ENCODE measurements around the gene TBATA. TPM values are rescaled to one million over a fixed set of nuclear protein-coding genes. Genes with fewer than 3 reads are reported as not detected.

The TBATA gene
- total RNA-seq, 2 experiments from 2014 or later, result not detected

DNA sequence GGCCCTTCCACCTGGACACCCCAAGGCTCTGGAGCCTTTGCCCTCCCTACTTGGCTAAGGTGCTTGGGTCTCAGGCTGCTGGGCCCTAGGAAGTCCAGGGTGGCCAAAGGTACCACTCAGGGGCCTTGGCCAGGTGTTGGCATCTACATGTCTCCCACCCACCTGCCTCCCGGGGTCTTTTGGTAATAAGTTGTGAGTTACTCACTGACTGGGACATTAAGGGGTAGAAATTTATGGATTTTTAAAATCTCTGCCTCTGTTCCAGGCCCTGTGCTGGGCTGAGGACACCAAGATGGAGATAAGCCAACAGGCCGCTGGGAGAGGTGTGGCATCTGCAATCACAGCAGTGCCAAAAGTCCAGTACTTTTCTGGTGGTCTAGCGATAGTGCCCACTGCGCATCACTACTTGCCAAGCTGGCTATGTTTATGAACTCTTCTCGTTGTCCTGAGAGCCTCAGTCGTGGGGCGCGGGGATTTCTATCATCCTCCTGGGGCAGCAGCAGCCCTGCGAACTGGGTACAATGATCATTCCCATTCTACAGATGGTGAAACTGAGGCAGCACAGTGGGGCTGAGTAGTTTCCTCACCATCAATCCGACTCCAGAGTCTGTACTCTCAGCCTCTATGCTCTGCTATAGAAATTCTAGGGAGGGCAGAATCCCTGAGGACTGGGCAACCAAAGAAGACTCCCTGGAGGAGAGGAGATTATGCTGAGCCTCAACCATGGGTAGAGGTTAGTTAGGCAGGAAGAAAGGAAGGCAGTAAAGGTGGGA lies 36.2 kb downstream of the TBATA start:
- intact Hi-C loops (cut with DNase I, micrococcal nuclease), result no loop called here
- no peaks in the 10 kb centered on the region for H3K36me3 Mint-ChIP-seq (ENCODE audit: low read depth)
- no peaks in the 10 kb centered on the region for H3K4me1 Mint-ChIP-seq
- H3K4me3 Mint-ChIP-seq, result no peak overlapping the region
- DNase-seq, result no peak
- H3K27me3 Mint-ChIP-seq, result no peaks in the 10 kb centered on the region
- no peak overlapping the region for H3K27ac Mint-ChIP-seq
- CTCF ChIA-PET, result interaction anchor here (0.7 kb wide), 1 partner anchor 33 kb away, joined by 4 read pairs; no protein-coding TSS in a partner anchor
- POLR2A ChIA-PET, result no interaction called here
- ATAC-seq, result no peak
- no peaks in the 10 kb centered on the region for H3K9me3 Mint-ChIP-seq (ENCODE audit: low read depth)

DNA sequence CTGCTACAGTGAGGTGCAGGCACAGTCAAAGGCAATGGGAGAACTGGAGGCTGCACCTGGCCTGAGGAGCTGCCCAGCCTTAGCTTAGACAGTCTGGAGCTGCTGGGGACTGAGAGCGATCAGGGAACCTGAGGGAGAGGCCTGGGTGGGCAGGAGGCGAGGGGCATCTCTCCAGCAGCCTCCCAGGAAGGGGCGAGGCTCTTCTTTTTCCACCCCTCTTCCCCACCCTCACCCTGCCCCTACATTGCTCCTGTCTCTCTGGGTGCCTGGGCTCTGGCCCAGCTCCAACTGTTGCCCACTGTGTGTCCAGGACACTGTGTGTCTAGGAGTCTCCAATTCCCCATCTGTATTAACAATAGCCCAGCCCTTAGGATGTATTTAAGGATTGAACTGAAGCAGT lies 36.9 kb downstream of the TBATA start:
- Mint-ChIP-seq H3K36me3 (ENCODE audit: low read depth) (no peaks in the 10 kb centered on the region), H3K27ac (no peak overlapping the region), H3K27me3 (no peaks in the 10 kb centered on the region), H3K4me3 (no peak overlapping the region), H3K9me3 (ENCODE audit: low read depth) (no peaks in the 10 kb centered on the region), H3K4me1 (no peaks in the 10 kb centered on the region)
- ChIA-PET POLR2A (no interaction called here), CTCF (interaction anchor here (0.7 kb wide), 1 partner anchor 34 kb away, joined by 4 read pairs; no protein-coding TSS in a partner anchor)
- DNase-seq (no peak), ATAC-seq (no peak)
- intact Hi-C loops (cut with DNase I, micrococcal nuclease), result no loop called here

DNA sequence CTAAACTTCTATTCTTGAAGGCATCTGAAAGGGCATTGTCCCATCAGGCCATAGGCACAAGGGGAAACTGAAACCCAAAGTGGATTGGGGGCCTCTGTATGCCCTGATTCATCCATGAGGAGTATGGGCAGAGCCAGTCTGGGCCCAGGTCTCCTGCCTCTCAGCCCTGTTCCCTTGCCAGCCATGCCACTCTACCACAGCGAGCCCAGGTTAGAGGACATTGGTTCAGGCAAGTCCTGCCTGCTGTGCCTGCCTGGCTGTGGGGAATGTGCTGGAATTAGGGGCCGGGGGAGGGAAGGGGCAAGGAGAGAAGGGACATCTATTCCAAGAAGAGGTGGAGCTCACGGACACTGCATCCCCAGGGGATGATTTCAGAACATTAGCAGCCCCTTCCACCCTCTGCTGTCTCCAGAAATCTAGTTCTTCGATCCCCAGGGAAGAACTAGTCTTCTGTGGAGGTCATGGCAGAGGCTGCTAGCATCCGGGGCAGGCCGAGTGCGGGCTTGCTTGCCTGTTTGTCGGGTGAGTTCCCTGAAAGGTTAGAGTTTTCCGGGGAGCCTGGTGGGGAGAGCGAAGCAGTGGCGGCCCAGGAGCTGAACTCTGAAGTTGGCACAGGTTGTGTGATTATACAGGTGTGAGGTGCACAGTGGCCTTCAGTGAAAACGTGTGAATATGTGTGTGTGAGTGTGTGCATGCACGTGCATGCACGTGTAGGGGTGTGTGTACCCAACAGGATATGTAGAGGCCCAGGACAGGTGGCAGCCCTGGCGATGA lies 37.8 kb downstream of the TBATA start:
- H3K4me1 Mint-ChIP-seq, result peaks cover 2% of the 10 kb centered on the region
- H3K36me3 Mint-ChIP-seq (ENCODE audit: low read depth), result no peaks in the 10 kb centered on the region
- no peaks in the 10 kb centered on the region for H3K9me3 Mint-ChIP-seq (ENCODE audit: low read depth)
- ChIA-PET POLR2A (no interaction called here), CTCF (interaction anchor here (0.6 to 1.7 kb wide), 2 partner anchors 12 to 17 kb away, joined by 3 to 5 read pairs; no protein-coding TSS in a partner anchor)
- H3K27me3 Mint-ChIP-seq, result no peaks in the 10 kb centered on the region
- H3K27ac Mint-ChIP-seq, result no peak overlapping the region
- ATAC-seq (no peak), DNase-seq (no peak)
- intact Hi-C loops (cut with DNase I, micrococcal nuclease), result no loop called here
- no peak overlapping the region for H3K4me3 Mint-ChIP-seq

DNA sequence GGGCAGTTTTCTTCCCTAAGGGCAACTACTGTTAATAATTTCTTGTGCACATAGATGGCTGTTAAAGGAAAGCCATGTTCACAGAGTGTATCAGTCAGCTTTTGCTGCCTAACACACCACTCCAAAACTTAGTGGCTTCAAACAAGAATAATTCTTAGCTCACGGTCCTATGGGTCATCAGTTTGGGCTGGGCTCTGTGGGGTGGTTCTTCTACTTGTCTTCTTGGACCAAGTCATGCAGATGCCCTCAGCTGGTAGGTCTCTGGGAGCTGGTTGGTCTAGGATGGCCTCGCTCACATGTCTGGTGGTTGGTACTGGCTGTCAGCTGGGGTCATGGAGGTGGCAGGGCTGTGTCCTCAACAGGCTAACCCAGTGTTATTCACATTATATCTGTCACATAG lies 39.6 kb downstream of the TBATA start:
- DNase-seq (no peak), ATAC-seq (no peak)
- no peak overlapping the region for H3K27ac Mint-ChIP-seq
- peaks cover 2% of the 10 kb centered on the region for H3K4me1 Mint-ChIP-seq
- ChIA-PET POLR2A (no interaction called here), CTCF (interaction anchor here (1.5 to 1.7 kb wide), 2 partner anchors 11 to 14 kb away, joined by 5 to 6 read pairs; no protein-coding TSS in a partner anchor)
- no peaks in the 10 kb centered on the region for H3K9me3 Mint-ChIP-seq (ENCODE audit: low read depth)
- no peak overlapping the region for H3K4me3 Mint-ChIP-seq
- H3K27me3 Mint-ChIP-seq, result no peaks in the 10 kb centered on the region
- H3K36me3 Mint-ChIP-seq (ENCODE audit: low read depth), result no peaks in the 10 kb centered on the region
- intact Hi-C loops (cut with DNase I, micrococcal nuclease), result no loop called here

DNA sequence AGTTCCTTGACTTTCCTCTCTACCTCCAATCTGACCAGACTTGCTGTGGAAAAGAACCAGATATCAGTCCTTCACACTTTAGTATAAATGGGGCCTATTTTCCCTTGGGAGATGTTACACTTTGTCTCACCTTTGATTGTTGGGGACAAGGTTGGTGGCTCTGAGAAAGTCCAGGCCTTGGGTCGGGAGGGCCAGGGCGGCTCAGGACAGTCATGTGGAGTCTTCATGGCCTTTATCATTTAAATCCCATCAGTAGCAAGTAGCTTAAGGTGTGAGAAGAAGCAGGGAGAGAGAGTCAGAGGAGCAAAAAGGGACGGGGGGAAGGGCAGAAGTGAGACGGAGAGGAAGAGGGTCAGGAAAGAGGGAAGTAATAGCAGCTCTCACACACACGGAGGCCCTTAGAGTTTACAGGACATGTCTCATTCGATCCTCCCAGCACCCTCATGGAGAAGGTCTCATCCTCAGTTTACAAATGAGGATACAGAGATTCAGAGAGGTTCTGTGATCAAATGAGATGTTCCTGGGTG lies 40.5 kb downstream of the TBATA start:
- POLR2A ChIA-PET, result no interaction called here
- Mint-ChIP-seq H3K4me1 (peaks cover 2% of the 10 kb centered on the region), H3K4me3 (no peak overlapping the region), H3K9me3 (ENCODE audit: low read depth) (no peaks in the 10 kb centered on the region), H3K27me3 (no peaks in the 10 kb centered on the region), H3K27ac (no peak overlapping the region), H3K36me3 (ENCODE audit: low read depth) (no peaks in the 10 kb centered on the region)
- CTCF ChIA-PET, result interaction anchor here (0.7 kb wide), 1 partner anchor 283 kb away, joined by 3 read pairs; no protein-coding TSS in a partner anchor
- no peak for DNase-seq
- intact Hi-C loops (cut with DNase I, micrococcal nuclease), result no loop called here
- ATAC-seq, result no peak

DNA sequence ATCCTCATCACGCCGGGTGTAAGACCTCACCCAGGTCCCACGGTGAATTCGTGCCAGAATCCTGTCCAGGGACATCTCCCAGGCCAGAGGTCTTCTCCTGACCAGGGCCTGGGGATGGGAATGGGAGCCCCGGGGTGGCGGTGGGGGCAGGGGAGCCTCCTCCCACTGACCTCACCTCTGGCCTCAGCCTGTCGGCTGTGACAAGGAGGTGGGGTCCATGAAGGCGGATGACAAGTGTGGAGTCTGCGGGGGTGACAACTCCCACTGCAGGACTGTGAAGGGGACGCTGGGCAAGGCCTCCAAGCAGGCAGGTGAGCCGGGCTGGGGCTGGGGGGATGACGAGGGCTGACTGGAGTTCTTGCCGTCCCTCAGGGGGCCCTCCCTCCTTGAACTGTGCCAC lies 41.3 kb downstream of the TBATA start:
- H3K9me3 Mint-ChIP-seq (ENCODE audit: low read depth), result no peaks in the 10 kb centered on the region
- H3K4me3 Mint-ChIP-seq, result no peak overlapping the region
- CTCF ChIA-PET, result no interaction called here
- ATAC-seq (no peak), DNase-seq (no peak)
- no peaks in the 10 kb centered on the region for H3K27me3 Mint-ChIP-seq
- peaks cover 2% of the 10 kb centered on the region for H3K4me1 Mint-ChIP-seq
- H3K27ac Mint-ChIP-seq, result no peak overlapping the region
- POLR2A ChIA-PET, result no interaction called here
- no peaks in the 10 kb centered on the region for H3K36me3 Mint-ChIP-seq (ENCODE audit: low read depth)
- intact Hi-C loops (cut with DNase I, micrococcal nuclease), result no loop called here

DNA sequence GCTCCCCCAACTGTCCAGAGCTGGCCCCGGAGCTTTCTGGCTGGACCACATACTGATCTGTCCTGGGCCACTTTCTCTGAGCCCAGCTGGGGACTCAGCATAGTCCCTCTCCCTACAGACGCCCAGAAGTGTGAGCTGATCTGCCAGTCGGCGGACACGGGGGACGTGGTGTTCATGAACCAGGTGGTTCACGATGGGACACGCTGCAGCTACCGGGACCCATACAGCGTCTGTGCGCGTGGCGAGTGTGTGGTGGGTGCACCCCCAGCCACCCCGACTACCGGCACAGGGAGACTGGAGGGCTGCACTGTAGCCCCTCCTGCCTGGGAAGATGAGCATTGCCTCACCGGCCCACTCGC lies 41.8 kb downstream of the TBATA start:
- ATAC-seq (no peak), DNase-seq (no peak)
- ChIA-PET POLR2A (no interaction called here), CTCF (no interaction called here)
- Mint-ChIP-seq H3K9me3 (ENCODE audit: low read depth) (no peaks in the 10 kb centered on the region), H3K27me3 (no peaks in the 10 kb centered on the region), H3K36me3 (ENCODE audit: low read depth) (no peaks in the 10 kb centered on the region), H3K4me1 (peaks cover 2% of the 10 kb centered on the region), H3K4me3 (no peak overlapping the region), H3K27ac (no peak overlapping the region)
- intact Hi-C loops (cut with DNase I, micrococcal nuclease), result no loop called here

DNA sequence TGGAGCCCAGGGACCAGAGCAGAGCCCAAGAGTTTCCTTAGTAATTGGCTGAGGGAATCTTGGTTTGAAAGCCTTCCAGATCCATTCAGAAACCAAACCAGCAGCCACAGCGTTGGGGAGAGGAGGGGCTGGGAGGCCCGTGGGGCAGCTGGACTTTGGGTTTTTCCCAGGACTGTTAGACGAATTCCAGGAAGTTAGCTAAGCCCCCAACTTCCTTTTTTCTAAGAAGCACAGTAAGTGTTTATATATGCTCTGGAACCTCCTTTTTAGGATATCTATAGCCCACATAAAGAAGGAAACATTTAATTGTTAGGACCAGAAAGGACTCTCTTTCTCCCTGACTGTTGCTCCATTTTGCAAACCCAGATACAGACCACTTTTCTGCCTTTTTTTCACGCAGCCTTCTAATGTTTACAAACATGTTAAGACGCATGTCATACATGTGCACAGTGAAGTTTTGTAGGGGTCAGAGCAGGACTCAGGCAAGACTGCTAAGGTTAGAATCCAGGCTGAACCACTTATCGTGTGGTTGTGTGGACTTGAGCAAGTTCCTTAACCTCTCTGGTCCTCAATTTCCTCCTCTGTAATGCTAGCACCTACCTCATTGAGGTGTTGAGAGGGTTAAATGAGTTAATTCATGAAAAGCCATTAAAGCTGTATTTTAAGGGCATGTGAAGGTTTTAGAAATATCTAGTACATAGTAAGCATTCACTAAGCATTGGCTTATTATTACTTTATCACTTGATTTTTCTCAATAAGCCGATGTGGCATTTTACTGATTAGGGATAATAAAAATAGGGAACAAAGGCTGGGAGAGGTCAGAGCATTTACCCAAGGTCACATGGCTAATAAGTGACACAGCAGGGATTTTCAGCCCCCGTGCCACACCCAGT lies 42.4 kb downstream of the TBATA start:
- ChIA-PET POLR2A (no interaction called here), CTCF (interaction anchor here (0.7 to 1.7 kb wide), 2 partner anchors 14 to 67 kb away, joined by 3 to 5 read pairs; no protein-coding TSS in a partner anchor)
- ATAC-seq, result no peak
- no peak overlapping the region for H3K4me3 Mint-ChIP-seq
- H3K9me3 Mint-ChIP-seq (ENCODE audit: low read depth), result no peaks in the 10 kb centered on the region
- H3K4me1 Mint-ChIP-seq, result peaks cover 2% of the 10 kb centered on the region
- DNase-seq, result no peak
- H3K36me3 Mint-ChIP-seq (ENCODE audit: low read depth), result no peaks in the 10 kb centered on the region
- intact Hi-C loops (cut with DNase I, micrococcal nuclease), result no loop called here
- H3K27me3 Mint-ChIP-seq, result no peaks in the 10 kb centered on the region
- H3K27ac Mint-ChIP-seq, result no peak overlapping the region

DNA sequence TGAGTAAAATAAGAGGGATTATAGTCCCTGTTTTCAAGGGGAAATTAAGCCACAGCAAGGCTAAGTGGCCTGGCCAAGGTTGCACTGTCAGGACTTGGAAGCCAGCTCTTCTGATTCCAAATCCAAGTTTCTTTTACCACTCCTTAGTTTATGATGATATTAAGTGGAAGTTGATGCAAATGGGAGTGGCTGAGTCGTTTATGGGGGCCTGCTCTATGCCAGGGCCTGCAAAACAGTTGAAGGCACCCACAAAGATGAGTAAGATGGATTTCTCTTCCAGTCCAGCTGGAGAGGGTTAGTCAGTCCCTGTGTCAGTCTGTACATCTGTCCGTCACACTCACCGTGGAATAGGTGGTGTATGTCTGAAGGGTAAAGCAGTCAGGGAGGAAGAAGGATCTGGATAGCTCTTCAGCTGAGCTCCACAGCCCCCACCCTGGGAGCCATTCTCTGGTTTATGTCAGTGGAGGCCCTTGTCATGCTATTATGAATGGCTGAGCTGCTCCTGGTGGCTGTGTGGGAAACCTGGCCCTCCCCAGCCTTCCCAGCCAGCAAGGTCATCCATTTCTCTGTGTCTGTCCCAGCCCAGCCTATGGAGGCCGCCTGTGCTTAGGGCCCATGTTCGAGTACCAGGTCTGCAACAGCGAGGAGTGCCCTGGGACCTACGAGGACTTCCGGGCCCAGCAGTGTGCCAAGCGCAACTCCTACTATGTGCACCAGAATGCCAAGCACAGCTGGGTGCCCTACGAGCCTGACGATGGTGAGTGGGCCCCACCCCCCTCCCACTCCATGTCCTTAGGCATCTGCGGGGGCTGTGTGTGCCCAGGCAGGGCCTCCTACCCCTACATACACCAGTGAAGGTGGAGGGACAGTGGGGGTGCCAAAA lies 44.5 kb downstream of the TBATA start:
- Mint-ChIP-seq H3K36me3 (ENCODE audit: low read depth) (no peaks in the 10 kb centered on the region), H3K27ac (no peak overlapping the region), H3K4me3 (no peak overlapping the region), H3K4me1 (peaks cover 2% of the 10 kb centered on the region), H3K9me3 (ENCODE audit: low read depth) (no peaks in the 10 kb centered on the region), H3K27me3 (no peaks in the 10 kb centered on the region)
- CTCF ChIA-PET, result interaction anchor here (1.1 kb wide), 1 partner anchor 16 kb away, joined by 4 read pairs; no protein-coding TSS in a partner anchor
- no peak for DNase-seq
- ATAC-seq, result no peak
- POLR2A ChIA-PET, result no interaction called here
- intact Hi-C loops (cut with DNase I, micrococcal nuclease), result no loop called here

DNA sequence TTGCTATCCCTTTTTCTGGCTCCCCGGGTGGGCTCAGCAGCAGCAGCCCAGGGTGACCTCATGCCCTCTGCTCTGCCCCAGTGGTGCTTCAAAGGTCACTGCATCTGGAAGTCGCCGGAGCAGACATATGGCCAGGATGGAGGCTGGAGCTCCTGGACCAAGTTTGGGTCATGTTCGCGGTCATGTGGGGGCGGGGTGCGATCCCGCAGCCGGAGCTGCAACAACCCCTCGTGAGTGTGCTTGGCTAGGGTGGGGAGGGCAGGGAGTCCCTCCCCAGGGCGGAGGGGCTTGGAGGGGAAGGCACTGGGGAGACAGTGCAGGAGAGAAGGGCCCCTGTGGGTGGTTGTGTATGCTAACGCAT lies 46.4 kb downstream of the TBATA start:
- no peak overlapping the region for H3K27ac Mint-ChIP-seq
- POLR2A ChIA-PET, result no interaction called here
- H3K27me3 Mint-ChIP-seq, result no peaks in the 10 kb centered on the region
- peaks cover 2% of the 10 kb centered on the region for H3K4me1 Mint-ChIP-seq
- CTCF ChIA-PET, result interaction anchor here (0.7 to 1.9 kb wide), 5 partner anchors 20 to 449 kb away, joined by 3 to 5 read pairs (median 3); no protein-coding TSS in a partner anchor
- H3K4me3 Mint-ChIP-seq, result no peak overlapping the region
- H3K36me3 Mint-ChIP-seq (ENCODE audit: low read depth), result no peaks in the 10 kb centered on the region
- DNase-seq (no peak), ATAC-seq (no peak)
- intact Hi-C loops (cut with DNase I, micrococcal nuclease), result no loop called here
- no peaks in the 10 kb centered on the region for H3K9me3 Mint-ChIP-seq (ENCODE audit: low read depth)
